NCI-H187 treated with DMSO at 0.1 percent for 48 hours (cell line): ENCODE results near the gene PGPEP1.
"Not testable (repeated sequence)": the region's sequence is repeated elsewhere in the genome, so short reads cannot be mapped to it uniquely, and the experiment has no call there.

ENCODE experiments used
- DNase-seq: peaks from one replicate; lab custom pipeline; 2025; lab: John Stamatoyannopoulos, UW

The PGPEP1 gene

DNA sequence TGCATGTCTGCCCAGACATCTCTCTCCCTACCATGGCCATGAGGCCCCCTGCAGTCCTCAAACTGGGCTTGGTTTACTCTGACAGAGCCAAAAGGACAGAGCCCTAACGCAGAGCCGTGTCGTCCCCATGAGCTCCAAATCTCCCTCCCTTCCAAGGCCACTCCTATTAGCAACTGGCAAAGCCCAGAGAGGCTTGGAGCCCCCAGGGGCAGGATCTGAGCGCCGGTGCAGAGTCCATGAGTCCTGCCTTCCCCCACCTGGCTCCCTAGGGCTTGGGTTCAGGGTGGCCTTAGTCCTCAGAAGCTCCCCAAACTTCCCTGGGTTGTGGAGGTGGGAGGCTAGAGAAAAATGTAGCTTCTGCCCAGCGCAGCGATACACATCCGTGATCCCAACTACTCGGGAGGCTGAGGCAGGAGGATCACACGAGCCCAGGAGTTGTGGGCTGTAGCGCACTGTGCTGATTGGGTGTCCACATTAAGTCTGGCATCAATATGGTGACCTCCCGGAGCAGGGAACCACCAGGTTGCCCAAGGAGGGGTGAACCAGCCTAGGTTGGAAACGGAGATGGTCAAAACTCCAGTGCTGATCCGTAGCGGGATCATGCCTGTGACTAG lies 7.4 kb upstream of the PGPEP1 start:
- no peak for DNase-seq

DNA sequence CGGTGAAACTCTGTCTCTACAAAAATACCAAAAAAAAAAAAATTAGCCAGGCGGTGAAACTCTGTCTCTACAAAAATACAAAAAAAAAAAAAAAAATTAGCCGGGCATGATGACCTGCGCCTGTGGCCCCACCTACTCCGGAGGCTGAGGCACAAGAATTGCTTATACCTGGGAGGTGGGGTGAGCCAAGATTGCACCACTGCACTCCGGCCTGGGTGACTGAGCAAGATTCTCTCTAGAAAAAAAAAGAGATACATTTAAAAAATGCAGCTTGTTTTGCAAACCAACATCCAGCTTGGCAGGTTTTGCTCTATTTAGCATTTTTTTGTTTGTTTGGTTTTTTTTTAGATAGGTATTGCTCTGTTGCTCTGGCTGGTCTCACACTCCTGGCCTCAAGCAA lies 6.7 kb upstream of the PGPEP1 start:
- DNase-seq = no peak

DNA sequence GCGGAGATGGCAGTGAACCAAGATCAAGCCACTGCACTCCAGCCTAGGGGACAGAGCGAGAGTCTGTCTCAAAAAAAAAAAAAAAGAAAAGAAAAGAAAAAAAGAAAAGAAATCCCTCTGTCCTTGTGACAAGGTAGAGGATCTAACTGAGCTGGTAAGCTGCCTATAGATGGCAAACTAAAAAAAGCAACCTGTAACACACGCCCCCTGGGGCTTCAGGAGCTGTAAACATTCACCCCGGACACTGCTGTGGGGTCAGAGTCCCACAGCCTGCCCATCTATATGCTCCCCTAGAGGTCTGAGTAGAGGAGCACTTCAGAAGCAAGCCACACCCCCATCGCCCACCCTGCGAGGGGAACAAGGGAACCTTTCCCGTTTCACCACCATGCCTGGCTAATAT lies 4.3 kb upstream of the PGPEP1 start:
- DNase-seq = no peak

DNA sequence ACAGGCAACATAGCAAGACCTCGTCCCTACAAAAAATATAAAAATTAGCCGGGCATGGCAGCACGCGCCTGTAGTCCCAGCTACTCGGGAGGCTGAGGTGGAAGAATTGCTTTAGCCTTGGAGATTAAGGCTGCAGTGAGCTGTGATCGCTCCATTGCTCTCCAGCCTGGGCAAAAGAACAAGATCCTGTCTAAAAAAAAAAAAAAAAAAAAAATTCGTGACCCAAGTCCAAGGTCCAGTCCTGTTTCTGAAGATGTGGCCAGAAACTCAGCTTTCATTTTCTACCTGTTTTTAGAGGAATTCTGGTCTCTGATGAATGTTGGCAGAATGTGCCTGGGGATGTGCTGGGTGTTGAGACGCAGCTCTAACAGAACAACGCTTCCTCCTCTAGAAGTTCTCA lies 1.9 kb upstream of the PGPEP1 start:
- DNase-seq = no peak

DNA sequence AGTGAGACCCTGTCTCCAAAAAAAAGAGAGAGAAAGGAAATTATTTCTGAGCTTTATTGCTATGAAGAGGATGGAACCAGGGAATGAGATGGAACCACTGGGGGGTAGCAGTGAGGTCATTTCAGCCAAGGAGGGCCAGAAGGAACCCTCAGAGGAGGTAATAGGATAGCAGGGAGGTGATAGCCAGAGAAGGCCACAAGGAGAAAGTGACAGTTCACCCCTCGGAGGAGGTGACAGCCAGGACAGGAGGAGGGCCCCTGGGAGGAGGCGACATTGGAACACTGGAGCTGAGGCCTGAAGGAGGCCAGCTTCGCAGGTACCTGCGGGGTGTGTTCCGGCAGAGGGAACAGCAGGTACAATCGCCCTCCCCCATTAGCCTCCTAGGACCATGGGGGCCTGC lies 675 bp upstream of the PGPEP1 start:
- no peak for DNase-seq

DNA sequence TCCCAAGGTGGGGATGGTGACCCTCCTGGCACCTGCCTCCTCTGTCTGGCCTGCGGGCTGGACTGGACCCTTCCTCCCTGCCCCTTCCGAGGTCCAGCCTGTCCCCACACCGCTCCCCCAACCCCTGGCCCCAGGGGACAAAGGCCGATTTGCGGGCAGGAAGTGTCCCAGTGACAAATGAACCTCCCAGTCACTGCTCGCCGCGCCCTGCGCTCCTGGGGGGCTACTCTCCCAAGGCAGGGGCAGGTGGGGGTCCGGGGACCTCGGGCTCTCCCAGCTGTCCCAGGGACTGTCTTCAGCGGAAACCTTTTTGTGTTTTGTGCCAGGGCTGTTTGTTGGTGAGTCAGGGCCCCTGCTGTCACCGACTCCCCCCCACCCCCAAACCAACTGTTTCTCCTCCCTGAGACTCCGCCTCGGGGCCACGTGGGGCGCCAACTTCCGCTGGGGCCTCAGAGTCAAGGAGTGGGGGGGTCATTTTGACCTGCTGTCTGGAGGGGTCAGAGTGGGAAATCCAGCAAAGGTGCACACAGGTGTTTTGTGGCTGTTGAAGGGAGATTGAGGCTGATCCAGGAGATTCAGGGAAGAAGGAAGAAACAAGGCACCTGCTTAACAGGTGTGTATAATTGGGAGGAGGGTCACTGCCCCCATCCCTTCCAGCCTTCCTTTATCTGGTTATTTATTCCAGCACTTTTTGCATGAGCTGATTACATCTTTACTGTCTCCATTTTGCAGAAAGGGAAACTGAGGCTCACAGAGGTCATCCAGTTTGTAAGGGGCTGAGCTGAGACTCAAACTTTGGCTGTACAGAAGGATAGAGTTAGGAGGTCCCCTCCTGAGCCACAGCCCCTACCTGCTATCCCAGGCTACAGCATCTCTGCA lies 831 bp downstream of the PGPEP1 start:
- no peak for DNase-seq

DNA sequence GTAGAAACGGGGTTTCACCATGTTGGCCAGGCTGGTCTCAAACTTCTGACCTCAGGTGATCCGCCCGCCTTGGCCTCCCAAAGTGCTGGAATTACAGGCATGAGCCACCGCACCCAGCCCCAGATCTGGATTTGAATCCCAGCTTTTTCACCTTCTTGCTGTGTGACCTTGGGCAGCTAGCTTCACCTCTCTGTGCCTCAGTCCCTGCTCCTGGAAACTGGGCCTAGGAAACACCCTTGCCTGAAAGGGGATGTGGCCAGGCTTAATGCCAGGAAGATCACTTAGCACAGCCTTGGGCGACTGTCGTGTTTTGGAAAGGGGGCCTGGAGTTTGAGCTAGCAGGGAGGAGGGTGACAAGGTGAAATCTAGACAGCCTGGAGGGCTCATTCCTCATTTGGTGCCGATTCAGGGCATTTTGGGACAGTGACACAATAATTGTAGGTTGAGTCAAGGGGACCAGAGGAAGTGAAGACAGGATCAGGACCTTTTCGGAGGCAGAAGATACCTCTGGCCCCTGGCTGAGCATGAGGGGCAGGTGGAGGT lies 1.8 kb downstream of the PGPEP1 start:
- no peak for DNase-seq

DNA sequence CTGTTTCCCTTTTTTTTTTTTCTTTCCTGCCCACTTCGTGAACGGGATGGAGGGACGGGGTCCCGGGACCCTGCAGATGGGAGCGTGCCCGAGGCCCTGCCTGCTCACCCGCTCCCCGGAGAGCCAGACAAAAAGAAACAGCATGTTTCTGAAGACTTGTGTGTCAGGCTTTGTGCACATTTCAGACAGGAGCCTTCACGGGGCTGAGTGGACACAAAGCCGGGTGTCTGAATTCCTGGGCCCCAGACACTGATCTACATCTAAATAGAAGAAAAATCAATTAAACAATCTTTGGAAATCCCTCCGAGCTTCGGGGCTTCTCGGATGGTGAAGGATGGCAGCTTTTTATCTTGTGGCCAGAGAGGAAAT lies 4.2 kb downstream of the PGPEP1 start:
- DNase-seq = no peak

DNA sequence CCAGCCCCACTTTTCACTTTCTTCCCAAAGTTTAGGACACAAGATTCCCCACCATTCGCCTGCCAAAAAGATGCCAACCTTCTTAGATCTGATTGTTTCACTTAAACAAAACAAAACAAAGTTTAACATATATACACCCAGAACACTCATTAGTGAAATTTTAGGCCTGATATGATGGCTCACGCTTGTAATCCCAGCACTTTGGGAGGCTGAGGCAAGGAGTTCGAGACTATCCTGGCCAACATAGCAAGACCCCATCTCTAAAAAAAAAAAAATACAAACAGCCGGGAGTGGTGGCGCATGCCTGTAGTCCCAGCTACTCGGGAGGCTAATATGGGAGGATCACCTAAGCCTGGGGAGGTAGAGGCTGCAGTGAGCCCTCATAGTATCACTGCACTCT lies 4.9 kb downstream of the PGPEP1 start:
- DNase-seq = no peak

DNA sequence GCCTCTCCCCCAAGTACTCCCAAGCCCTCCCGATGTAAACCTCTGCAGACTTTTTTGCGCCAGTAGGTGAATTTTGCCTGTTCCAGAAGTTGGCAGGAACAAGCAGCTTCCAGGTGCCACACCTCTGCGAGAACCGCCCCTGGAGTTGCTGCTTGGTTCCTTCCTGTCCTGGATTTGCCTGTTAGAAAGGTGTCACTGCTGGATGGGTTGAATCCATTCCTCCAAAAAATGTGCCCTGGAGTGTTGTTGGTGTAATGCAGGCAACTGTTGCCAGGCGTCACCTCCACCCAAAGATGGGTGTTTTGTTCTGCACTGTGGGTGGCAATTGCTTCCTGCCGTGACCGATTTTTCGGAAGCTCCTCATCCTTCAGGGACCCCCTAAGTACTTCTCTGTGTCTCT lies 5.7 kb downstream of the PGPEP1 start:
- no peak for DNase-seq

DNA sequence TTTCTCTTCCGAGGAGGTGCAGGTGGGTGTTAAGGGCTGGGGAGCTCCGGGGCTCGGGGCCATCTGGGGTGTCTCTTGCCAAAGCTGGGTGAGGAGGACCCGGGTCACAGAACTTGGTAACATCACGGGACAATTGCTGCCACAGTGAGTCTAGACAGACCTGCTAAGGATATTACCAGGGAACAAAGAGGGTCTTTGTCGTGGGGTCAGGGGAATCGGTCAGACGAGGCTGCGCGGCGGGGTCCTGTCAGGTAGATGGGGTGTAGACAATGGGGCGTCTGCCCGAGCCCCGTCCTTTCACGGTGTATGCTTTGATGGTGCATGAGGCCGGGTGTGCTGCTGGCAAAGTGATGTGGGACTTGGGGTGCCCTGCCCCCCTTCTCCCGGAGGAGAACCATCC lies 7.8 kb downstream of the PGPEP1 start:
- no peak for DNase-seq

DNA sequence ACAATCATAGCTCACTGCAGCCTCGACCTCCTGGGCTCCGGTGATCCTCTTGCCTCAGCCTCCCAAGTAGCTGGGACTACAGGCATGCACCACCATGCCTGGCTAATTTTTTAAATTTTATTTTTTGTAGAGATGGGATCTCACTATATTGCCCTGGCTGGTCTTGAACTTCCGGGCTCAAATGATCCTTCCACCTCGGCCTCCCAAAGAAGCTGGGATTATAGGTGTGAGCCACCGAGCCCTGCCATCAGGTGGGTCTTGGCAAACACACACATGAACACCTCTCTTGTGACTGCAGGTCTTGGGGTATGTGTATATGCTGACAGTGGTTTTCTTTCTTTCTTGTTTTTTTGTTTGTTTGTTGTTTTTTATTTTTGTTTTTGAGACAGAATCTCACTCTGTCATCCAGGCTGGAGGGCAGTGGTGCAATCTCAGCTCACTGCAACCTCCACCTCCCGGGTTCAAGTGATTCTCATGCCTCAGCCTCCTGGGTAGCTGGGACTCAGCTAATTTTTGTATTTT lies 8.5 kb downstream of the PGPEP1 start:
- not testable (repeated sequence) for DNase-seq

DNA sequence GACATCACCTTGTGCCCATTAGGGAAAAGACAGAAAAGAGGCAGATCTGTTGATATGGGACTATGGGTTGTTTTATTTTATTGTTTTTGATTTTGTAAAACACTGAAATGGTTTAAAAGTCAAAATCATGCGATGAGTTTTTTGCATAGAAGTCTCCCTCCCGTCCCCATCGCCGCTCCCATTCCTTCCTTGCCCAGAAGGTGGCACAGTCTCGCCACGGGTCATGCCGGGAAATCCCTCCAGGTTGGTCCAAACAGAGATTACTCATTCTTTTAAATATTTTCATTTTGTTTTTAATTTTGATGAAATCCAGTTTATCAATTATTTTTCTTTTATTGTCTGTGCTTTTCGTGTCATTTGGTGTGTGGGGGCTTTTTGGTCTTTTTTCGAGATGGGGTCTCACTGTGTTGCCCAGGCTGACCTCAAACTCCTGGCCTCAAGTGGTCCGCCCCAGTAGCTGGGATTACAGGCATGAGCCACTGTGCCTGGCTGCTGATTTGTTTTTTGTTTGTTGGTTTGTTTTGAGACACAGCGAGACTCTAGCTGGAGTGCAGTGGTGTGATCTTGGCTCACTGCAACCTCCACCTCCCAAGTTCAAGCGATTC lies 9.2 kb downstream of the PGPEP1 start:
- no peak for DNase-seq

DNA sequence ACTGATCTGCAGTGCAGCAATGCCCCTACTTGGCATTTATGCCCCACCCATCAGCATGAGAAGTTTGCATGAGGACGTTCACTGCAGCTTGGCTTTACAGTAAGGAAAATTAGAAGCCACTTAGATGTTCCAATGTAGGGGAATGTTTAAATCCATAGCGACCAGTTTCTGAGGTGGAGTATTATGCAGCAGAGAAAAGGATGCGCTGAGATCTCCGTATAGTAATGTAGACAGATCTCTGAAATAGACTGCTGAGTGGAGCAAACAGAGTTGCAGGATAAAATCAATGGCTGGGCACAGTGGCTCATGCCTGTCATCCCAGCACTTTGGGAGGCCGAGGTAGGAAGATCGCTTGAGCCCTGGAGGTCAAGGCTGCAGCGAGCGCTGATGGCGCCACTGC lies 10.1 kb downstream of the PGPEP1 start:
- no peak for DNase-seq

DNA sequence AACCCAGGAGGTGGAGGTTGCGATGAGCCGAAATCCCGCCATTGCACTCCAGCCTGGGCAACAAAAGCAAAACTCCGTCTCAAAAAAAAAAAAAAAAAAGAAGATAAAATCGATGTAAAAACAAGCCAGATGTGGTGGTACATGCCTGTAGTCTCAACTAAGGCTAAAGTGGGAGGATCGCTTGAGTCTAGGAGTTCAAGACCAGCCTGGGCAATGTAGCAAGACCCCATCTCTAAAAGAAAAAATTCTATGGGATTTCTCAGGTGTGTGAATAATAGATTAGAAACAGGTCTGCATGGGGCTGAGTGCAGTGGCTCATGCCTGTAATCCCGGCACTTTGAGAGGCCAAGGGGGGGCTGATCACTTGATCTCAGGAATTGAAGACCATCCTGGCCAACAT lies 11.1 kb downstream of the PGPEP1 start:
- no peak for DNase-seq

DNA sequence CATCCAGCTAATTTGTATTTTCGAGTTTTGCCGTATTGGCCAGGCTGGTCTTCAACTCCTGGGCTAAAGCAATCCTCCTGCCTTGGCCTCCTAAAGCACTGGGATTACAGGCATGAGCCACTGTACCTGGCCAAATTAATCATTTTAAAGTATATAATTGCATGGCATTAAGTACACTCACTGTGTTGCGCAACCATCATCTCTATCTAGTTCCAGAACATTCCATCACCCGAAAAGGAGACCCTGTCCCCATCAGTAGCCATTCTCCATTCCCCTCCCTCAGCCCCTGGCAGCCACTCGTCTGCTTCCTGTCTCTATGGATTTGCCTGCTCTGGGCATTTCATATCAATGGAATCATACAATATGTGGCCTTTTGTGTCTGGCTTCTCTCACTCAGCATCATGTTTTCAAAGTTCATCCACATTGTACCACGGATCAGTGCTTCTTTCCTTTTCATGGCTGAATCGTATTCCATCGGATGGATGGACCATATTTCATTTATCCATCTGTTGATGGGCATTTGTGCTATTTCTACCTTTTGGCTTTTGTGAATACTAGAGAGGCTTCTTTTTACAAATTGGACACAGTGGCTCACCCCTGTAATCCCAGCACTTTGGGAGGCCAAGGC lies 13.1 kb downstream of the PGPEP1 start:
- DNase-seq = no peak

DNA sequence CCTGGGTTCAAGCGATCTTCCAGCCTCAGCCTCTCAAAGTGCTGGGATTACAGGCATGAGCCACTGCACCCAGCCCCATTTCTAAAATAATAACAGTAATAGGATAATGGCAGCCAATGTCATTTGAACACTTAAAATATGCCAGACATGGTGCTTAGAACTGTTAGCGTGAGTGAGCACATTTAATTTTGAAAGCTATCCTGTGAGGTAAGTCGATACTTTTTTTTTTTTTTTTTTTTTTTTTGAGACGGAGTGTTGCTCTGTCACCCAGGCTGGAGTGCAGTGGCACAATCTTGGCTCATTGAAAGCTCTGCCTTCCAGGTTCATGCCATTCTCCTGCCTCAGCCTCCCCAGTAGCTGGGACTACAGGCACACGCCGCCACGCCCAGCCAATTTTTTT lies 14.3 kb downstream of the PGPEP1 start:
- not testable (repeated sequence) for DNase-seq

DNA sequence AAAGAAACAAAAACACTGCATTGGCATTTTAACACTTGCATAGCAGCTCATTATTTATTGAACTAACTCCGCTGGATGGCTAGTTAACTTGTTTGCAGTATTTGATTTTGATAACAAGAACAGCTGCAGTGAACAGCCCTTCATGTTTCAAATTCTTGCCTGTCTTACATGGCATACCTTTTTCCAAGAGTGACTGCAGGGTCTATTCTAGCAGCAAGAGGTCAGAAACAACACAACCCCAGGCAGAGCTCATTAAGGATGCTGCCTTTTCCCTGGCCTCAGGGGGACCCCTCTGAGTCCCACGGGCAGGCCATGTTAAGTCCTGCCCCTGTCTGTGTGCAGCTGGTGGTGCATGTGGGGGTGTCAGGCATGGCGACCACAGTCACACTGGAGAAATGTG lies 16.6 kb downstream of the PGPEP1 start:
- no peak for DNase-seq

DNA sequence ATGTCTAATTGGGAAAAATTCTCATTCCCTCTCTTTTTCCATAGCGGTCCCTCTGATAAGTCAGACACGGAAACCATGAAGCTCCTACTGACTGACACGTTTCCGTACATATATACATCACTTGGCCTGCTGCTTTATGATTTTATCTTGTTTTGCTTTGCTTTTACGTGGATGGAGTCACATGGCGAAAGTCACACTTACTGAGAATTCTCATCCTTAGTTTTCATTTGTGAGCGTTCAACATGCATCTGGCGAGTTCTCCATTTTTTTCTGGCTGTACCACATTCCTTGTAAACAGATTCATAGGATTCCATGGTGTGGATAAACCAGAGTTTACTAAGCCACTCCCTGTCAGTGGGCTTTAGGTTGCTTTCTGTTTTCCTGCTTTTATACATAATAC lies 21.2 kb downstream of the PGPEP1 start:
- DNase-seq = no peak

DNA sequence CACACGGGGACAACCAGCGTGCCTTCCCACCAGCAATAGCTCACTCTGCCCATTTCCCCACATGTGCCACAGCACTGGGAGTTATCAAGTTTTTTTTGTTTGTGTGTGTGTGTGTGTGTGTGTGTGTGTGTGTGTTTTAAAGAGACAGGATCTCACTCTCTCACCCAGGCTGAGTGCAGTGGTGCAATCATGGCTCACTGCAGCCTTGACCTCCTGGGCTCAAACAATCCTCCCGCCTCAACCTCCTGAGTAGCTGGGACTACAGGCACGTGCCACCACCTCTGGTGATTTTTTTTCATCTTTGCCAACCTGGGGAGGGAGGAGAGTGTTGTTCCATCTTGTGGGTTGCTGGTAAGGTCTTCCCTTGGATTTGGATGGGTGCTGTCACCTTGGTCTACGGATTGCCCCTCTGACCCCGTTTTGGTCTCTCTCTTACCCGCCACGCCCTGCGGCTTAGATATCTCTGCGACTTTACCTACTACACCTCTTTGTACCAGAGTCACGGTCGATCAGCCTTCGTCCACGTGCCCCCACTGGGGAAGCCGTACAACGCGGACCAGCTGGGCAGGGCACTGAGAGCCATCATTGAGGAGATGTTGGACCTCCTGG lies 22.6 kb downstream of the PGPEP1 start:
- no peak for DNase-seq

DNA sequence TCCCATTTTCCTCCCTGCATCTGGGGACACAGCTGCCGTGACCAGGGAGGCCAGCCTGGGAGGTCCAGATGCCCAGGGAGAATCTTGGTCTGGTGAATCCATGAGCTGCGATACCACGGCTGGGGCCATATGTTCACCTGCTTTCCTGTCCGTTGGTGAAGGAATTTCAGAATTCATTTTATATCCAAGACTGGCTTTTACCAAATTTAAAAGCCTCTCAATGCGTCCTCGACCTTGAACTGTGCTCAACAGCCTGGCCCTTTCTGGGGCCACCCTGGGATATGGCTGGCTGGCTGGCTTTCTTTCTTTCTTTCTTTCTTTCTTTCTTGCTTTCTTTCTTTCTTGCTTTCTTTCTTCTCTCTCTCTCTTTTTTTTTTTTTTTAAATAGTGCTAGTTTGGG lies 23.4 kb downstream of the PGPEP1 start:
- no peak for DNase-seq

DNA sequence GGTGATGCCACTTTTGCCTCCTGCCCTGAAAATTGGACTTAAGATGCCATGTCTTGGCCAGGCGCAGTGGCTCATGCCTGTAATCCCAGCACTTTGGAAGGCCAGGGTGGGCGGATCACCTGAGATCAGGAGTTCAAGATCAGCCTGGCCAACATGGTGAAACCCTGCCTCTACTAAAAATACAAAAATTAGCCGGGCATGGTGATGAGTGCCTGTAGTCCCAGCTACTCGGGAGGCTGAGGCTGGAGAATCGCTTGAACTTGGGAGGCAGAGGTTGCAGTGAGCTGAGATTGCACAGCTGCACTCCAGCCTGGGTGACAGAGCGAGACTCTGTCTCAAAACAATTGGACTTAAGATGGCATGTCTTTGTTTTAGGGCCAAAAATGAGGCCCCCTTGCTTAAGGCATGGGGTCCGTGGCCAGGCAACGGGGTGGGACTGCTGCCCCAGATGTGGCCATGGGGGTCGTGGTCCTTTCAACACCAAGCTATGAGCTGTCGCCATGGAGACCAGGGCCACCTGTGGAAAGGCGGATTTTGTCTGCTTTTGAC lies 24.0 kb downstream of the PGPEP1 start:
- not testable (repeated sequence) for DNase-seq
